ELF-1 (cell line): ENCODE measurements around the gene TRIM13.
A peak's percentile ranks its signal among the peaks of the same experiment; 100 is the strongest.

Experiments used
- DNase-seq: peaks from one replicate; pipeline ENCODE4 v3.0.0-alpha.2; 2016; ENCODE audit warnings: low read depth, low spot score

The TRIM13 gene

GRCh38 chr13:49996161-49996915, 504 bp upstream of the TRIM13 start:
- DNase-seq = peak; percentile 82

GRCh38 chr13:49997955-49998354, 1.1 kb downstream of the TRIM13 start:
- no peak for DNase-seq

- peak; percentile 68 for DNase-seq
Measured at GRCh38 chr13:49998714-49999624, 2.1 kb downstream of the TRIM13 start.

- DNase-seq = no peak
Measured at GRCh38 chr13:50001287-50001686, 4.4 kb downstream of the TRIM13 start.

GRCh38 chr13:50006426-50007135, 9.7 kb downstream of the TRIM13 start:
- DNase-seq = no peak

- DNase-seq = no peak
Measured at GRCh38 chr13:50011461-50011860, 14.6 kb downstream of the TRIM13 start.

GRCh38 chr13:50012396-50013169, 15.7 kb downstream of the TRIM13 start:
- DNase-seq = no peak

GRCh38 chr13:50014386-50014785, 17.5 kb downstream of the TRIM13 start:
- DNase-seq = no peak

GRCh38 chr13:50015258-50015657, 18.4 kb downstream of the TRIM13 start, which contains the start of gene KCNRG:
KCNRG (plus strand) TSS chr13:50015444; CDS start chr13:50015494, 50 bp downstream.
- DNase-seq = peak; percentile 15

- DNase-seq = peak; percentile 41
Measured at GRCh38 chr13:50015750-50016149, 18.9 kb downstream of the TRIM13 start.

- no peak for DNase-seq
Measured at GRCh38 chr13:50016444-50016843, 19.6 kb downstream of the TRIM13 start.

- DNase-seq = no peak
Measured at GRCh38 chr13:50017819-50018218, 21.0 kb downstream of the TRIM13 start.

GRCh38 chr13:50025436-50025835, 28.6 kb downstream of the TRIM13 start:
- no peak for DNase-seq

GRCh38 chr13:50026788-50027473, 30.1 kb downstream of the TRIM13 start:
- DNase-seq = no peak

- DNase-seq = no peak
Measured at GRCh38 chr13:50030315-50030714, 33.5 kb downstream of the TRIM13 start.

GRCh38 chr13:50033725-50034124, 36.9 kb downstream of the TRIM13 start:
- DNase-seq = no peak

GRCh38 chr13:50037788-50038187, 40.9 kb downstream of the TRIM13 start:
- no peak for DNase-seq

- DNase-seq = no peak
Measured at GRCh38 chr13:50038266-50038665, 41.4 kb downstream of the TRIM13 start.

GRCh38 chr13:50052478-50052877, 55.6 kb downstream of the TRIM13 start:
- DNase-seq = no peak

- DNase-seq = no peak
Measured at GRCh38 chr13:50053844-50054243, 57.0 kb downstream of the TRIM13 start.

GRCh38 chr13:50055454-50055853, 58.6 kb downstream of the TRIM13 start:
- DNase-seq = no peak
